ENCODE results near the gene TMEM87B.

Gene TMEM87B

GRCh38 chr2:112153501-112153900 is 98.4 kb downstream of the TMEM87B start:
- DNase-seq, result no peak

GRCh38 chr2:112154246-112155117 is 99.4 kb downstream of the TMEM87B start:
- peak in 1 of 2 experiments; percentile 14 for DNase-seq

- DNase-seq, result peak in 1 of 2 experiments; percentile 18
These were observed 100.5 kb downstream of the TMEM87B start for GRCh38 chr2:112155331-112156151.

- peak in 1 of 2 experiments; percentile 31 for DNase-seq
These were observed 101.3 kb downstream of the TMEM87B start for GRCh38 chr2:112156152-112156986.

- no peak for DNase-seq
These were observed 102.4 kb downstream of the TMEM87B start for GRCh38 chr2:112157472-112157871.

- DNase-seq, result no peak
These were observed 104.4 kb downstream of the TMEM87B start for GRCh38 chr2:112159454-112159921.

GRCh38 chr2:112160283-112161250 is 105.5 kb downstream of the TMEM87B start:
- DNase-seq, result no peak

GRCh38 chr2:112161431-112162145 is 106.5 kb downstream of the TMEM87B start:
- DNase-seq, result no peak

GRCh38 chr2:112162341-112162740 is 107.3 kb downstream of the TMEM87B start:
- no peak for DNase-seq

- DNase-seq, result no peak
These were observed 107.9 kb downstream of the TMEM87B start for GRCh38 chr2:112162956-112163355.

GRCh38 chr2:112163541-112163981 is 108.5 kb downstream of the TMEM87B start:
- DNase-seq, result no peak

- DNase-seq, result no peak
These were observed 109.8 kb downstream of the TMEM87B start for GRCh38 chr2:112164876-112165275.

GRCh38 chr2:112165296-112165695 is 110.2 kb downstream of the TMEM87B start:
- DNase-seq, result no peak

GRCh38 chr2:112166806-112167499 is 111.9 kb downstream of the TMEM87B start:
- DNase-seq, result no peak

- no peak for DNase-seq
These were observed 113.5 kb downstream of the TMEM87B start for GRCh38 chr2:112168422-112169124.
